LoVo (cell line): Measurements from ENCODE around the gene FSCN2.
"Not testable (repeated sequence)": the region's sequence is repeated elsewhere in the genome, so short reads cannot be mapped to it uniquely, and the experiment has no call there.

Experiments
- DNase-seq: peaks from one replicate; pipeline ENCODE4 v3.0.0-alpha.2; 2016; ENCODE audit warnings: low spot score

Gene FSCN2

DNA sequence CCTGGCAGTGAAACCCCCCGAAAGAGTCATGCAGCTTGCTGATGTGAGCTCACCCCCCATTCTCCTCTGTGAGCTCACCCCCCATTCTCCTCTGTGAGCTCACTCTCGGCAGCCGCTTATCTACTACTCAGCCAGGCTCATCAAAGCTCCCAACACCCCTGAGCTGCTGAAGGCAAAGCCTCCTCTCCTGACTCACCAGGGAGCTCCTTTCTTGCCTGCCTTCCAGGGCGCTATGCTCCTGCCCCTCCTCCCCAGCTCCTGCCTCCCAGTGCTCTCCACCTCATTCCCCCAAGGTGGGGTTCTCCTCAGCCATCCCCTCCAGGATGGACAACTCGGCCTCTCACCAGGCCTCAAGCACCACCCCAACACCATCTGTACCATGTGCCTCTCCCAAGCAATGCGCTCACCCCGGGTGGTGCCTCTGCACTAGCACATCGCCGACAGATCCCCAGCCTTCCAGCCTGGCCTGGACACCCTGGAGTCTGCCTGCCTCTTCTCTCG lies 51.7 kb downstream of the FSCN2 start:
- DNase-seq = no peak

DNA sequence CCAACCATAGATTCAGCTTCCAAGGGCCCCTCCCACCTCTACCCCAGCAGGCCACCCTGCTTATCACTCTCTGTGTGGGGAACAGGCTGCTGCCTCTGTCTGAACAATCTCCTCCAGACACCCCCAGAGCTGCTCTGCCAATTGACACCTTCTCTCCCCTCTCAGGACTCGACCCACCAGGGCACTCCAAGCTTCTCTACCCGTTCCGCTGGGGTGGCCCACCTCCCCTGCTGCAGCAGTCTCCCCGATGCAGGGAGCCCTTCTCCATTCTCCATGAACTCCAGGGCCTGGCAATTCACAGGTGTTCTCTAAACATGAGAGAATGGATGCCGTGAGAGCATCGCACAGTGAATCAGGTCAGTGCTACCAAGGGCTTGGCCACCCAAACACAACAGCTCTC lies 52.3 kb downstream of the FSCN2 start:
- DNase-seq = no peak

DNA sequence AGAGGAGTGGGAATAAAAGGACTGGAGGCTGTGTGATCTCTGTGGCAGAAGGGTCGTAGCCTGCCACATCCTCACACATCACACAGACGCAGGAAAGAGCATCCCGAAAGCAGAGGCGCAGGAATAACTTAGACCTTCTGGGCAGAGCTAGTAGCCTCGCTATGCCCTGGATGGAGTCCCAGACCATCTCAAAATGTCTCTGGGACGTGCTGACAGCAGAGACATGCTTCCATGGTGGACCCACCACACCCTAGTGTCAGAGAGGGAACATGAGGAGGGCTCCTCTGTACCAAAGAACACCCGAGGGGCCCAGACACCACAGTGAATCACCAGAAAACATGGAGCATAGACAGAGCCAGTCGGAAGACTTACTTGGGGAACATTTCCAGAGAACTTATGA lies 53.6 kb downstream of the FSCN2 start:
- DNase-seq = no peak

DNA sequence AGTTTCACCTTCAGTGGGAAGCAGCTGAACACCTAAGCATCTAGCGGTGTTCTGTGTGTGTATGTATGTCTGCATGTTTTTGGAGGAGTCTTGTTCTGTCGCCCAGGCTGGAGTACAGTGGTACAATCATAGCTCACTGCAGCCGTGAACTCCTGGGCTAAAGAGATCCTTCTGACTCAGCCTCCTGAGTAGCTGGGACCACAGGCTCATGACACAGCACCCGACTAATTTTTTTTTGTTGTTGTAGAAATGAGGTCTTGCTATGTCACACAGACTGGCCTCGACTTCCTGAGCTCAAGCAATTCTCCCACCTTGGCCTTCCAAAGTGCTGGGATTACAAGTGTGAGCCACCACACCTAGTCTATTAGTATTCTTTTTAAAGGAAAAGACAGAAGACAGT lies 54.2 kb downstream of the FSCN2 start:
- DNase-seq = no peak

DNA sequence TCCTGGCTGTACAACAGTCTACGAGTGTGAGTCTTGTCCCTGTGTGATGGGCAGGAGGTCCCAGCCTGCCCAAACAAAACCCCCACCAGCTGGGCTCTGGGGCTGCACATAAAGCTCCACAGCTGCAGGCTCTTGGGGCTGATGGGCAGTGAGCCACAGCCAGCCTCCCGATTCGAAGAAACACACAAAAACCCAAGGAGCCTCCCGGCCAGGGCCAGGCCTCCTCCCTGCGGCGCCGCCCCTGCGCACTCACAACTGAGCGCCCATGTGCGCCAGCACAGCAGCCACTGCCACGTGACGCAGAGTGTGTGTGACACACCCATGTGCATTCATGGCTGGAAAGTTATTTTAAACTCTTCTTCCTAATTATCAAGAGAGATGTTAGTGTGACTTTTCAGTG lies 54.6 kb downstream of the FSCN2 start:
- no peak for DNase-seq

DNA sequence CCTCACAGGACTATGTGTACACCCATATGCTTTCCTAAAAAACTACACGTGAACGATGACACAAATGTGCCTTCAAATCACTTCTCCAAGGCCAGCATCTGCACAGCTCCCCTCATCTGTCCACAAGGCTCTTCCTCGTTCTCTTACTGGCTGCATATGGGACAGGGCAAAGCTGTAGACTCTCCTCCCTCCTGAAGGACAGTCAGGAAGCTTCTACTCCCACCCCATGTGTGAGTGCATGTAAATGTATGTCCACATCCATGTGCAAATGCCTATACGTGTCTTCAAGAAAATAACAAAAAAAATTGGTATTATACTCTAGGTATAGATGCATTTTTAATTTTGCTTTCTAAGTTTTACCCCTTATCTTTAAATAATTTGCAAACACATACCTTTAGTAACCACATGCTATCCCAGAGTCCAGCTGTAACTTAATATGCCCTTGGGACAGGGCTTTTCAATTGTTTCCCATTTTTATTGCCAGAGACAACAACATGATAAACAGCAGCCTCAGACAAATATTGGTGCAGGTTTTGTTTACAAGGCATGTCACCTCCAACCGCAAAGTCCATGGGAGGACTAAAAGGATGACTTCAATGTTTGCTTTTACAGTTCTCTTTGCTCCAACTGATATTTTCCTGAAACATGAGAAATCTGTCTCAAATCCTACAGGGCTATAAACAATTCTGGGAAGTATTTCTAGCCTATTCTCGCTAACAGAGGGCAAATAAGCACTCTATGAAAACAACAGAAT lies 55.6 kb downstream of the FSCN2 start:
- no peak for DNase-seq

DNA sequence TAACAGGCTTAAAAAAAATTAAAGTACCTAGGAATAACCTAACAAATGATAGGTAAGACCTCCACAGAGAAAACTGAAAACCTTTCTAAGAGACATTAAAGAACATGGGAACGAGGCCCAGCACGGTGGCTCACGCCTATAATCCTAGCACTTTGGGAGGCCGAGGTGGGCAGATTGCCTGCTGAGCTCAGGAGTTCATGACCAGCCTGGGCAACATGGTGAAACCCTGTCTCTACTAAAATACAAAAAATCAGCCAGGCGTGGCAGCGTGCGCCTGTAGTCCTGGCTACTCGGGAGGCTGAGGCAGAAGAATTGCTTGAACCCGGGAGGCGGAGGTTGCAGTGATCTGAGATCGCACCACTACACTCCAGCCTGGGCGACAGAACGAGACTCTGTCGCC lies 56.6 kb downstream of the FSCN2 start:
- DNase-seq = not testable (repeated sequence)

DNA sequence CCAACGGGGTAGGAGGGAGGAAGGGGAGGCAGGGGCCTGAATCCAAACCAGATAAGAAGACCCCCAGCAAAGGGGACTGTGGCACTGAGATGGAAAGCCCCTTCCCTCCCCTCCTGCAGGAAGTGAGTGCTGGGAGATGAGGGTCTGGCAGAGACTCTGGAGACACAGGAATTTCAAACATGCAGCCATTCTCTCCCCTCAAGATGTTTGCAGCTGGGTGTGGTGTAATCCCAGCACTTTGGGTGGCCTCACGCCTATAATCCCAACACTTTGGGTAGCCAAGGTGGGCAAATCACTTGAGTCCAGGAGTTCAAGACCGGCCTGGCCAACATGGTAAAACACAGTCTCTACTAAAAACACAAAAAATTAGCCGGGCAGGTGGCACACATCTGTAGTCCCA lies 57.9 kb downstream of the FSCN2 start:
- no peak for DNase-seq
